GM13977 (cell line): ENCODE results near the gene FMN1.

ENCODE experiments used
- DNase-seq: peaks from one replicate; pipeline ENCODE4 v3.0.0; 2012; ENCODE audit warnings: low spot score
- CTCF ChIP-seq: IDR thresholded peaks from 2 replicates; pipeline ENCODE4 v1.5.1; 2012; ENCODE audit warnings: mild to moderate bottlenecking, control low read depth; ENCODE audit not compliant: insufficient read depth; ENCODE audit errors: extremely low read depth, missing control alignments
- in situ Hi-C: fragments of 300-500 bp; cut with MboI; formaldehyde crosslinking; loops from one replicate; pipeline ENCODE4 v1.12.0; 2022; ENCODE audit warnings: low sequenced_read_pairs, low pct_unique_long_range_greater_than_20kb, mixed read lengths, inconsistent platforms; ENCODE audit not compliant: unreplicated experiment

FMN1 gene

DNA sequence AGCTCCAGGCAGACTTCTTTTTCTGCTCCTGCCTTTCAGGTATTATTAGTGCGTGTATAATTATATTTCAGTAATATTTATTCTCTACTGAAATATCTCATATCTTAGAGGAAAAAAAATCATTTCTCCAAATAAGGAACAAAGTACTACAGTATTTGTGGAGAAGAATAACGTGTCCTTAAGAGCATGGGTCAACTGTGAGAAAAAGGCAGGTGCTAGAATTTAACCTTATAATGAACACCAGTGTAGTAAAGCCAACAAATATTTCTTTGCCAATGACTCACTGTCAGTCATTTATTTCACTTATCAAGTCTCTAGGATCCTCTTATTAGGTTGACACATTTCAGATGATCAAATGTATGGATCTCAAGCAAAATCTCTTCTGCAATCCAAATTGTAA, 293.3 kb downstream of the FMN1 start:
- no peak for DNase-seq
- no peak for TF ChIP-seq CTCF
- in situ Hi-C loops, result no loop called here

GRCh38 chr15:32899126-32899596, 295.4 kb downstream of the FMN1 start:
- DNase-seq, result no peak
- TF ChIP-seq CTCF, result no peak
- in situ Hi-C loops, result no loop called here

DNA sequence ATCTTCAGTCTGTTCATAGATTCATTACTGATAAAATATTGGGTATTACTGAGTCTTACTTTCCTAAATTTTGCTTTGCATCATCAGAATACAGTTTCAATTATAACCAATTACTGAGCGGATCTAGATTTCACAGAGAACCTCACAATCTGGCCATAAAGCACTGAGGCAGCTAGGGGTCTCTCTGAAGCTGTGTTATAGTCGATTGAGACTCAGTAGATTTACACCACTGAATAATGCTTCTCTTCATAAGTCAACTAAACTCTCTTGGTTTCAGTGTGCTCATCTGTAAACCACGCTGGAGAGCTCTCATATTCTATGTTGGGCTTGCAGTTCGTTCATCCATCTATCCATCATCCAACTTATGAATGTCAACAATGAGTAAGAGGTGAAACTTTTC, 296.1 kb downstream of the FMN1 start:
- DNase-seq, result peak; percentile 12

DNA sequence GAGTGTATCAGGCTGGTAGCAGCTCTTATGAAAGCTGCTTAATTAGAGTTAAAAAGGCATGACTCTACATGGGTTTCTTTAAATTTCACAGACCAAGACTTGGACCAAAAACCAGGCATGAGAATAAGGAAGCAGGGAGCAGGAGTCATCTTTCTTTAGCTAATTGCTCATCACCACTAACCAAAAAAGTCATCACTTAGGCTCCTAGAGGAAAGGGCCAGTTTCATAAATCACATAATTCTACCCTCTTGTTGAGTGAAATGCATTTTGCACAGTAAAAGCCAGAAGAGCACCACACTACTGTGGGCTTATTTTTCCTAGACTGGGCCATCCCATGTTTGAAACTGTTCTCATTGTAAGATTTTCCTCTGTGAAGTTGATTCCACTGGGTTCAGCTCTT, 301.1 kb downstream of the FMN1 start:
- DNase-seq, result no peak
- no peak for TF ChIP-seq CTCF
- in situ Hi-C loops, result no loop called here

More for the DNA sequence above, 296.1 kb downstream of the FMN1 start:
- in situ Hi-C loops, result no loop called here
- no peak for TF ChIP-seq CTCF

DNA sequence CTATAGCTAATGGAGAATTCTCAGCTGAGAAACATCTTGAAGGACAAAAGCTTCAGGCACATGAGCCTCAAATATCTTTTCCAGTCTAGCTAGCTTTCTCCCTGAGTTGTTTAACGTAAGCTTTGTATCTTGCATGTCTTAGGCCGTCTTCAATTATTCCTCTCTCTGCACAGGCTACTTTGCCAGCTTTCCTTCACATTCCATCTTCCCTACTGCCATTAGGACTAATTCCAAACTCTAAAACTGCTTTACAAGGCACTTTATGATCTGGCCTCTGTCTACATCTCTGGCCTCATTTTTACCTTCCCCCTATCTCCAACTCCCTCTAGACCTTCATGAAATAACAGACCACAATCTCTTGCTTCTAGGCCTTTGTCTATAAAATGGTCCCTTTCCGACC, 305.3 kb downstream of the FMN1 start:
- TF ChIP-seq CTCF, result no peak
- in situ Hi-C loops, result no loop called here
- DNase-seq, result no peak

DNA sequence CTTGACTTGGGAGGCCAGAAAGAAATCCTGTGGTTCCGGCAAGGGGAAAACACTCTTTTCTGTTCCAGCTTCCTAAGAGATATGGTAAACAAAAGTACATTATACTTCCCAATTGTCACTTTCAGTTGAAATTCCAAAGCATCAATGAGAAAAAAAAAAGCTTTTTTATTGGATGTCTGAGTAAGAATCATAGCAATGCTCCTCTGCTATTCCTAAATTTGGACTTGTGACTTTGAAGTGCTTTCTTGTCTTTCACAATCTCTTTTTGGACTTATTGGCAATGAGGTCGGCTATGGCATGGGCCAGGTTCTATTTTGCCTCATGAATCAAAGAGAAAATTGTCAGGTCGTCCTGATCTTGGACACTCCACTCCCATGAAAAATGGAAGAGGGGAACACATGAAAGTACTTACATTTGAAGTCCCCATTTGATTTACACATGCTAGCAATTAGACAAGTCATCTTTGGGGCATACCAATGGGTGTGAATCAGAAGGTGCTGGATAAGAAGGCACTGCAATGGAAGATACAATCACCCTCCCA, 306.2 kb downstream of the FMN1 start:
- DNase-seq, result no peak
- in situ Hi-C loops, result no loop called here
- no peak for TF ChIP-seq CTCF

GRCh38 chr15:32887090-32887489, 307.4 kb downstream of the FMN1 start:
- no peak for DNase-seq
- in situ Hi-C loops, result no loop called here

More at GRCh38 chr15:32887090-32887489, 307.4 kb downstream of the FMN1 start:
- no peak for TF ChIP-seq CTCF
